GM18520 (cell line): ENCODE results near the gene CYB561A3.

Experiments used
- ATAC-seq: cut with Tn5 transposase; IDR thresholded peaks from one replicate; pipeline ENCODE4 v1.9.1; 2021; ENCODE audit not compliant: unreplicated experiment

Gene CYB561A3

DNA sequence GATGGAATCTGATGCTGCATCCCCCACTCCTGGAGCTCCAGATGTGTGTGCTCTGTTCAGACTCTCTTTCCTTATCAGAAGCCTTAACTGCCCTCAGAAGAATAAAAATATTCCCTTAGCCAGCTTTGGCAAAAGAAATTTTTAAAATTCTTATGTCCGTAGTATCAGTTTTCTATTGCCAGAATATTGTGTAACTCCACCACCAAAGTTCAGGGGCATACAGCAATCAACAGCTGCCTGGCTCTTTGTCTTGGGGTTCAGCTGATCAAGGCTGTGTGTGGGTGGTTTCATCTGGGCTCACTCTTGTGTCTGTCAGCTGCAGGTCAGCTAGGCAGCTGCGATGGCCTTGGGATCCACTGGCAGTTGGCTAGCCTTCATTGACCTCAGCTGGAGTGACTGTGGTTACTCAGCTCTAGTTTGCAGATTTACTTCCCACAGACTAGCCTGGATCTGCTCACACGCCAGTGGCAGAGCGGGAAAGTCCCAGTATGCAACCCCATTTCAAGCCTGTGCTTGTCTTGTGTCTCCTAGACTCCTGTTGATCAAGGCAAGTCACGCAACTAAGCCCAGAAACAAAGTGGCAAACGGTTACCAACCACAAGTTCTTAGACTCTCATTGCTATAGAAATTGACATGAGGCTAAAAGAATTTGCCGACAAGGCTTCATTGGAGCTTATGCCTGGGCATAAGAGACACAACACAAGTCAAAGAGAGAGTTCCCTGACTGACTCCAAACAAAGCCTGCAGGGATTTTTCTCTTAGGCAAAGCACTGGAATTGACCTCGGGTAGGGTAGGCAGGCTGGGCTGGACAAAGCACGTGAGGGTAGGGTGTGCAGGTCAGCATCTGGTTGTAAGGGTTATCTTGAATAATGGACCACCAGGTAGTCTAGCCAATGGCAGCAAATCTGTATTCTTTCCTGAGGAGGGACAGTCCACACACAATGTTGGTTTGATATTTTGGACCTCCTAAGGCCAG, 8.0 kb upstream of the CYB561A3 start:
- ATAC-seq: no peak

GRCh38 chr11:61368646-61369045, 7.0 kb upstream of the CYB561A3 start:
- no peak for ATAC-seq

DNA sequence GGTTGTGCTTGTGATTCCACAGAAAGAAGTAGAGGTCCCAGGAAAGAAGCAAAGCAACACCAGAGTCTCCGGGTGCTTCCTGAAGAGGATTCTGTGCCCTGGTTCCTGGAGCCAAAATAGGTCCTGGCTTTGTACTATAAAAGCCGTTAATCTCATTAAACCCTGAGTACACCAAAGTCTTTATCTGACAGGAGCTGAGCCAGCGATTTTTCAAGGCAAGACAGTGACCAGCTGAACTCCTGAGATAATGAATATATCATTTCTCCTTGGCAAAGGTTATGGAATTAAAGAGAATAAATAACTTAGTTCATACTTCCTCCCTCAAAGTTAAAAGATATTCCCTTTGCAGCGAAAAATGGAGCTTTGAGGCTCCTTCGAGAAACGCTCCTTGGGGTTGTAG, 5.7 kb upstream of the CYB561A3 start:
- ATAC-seq: no peak

DNA sequence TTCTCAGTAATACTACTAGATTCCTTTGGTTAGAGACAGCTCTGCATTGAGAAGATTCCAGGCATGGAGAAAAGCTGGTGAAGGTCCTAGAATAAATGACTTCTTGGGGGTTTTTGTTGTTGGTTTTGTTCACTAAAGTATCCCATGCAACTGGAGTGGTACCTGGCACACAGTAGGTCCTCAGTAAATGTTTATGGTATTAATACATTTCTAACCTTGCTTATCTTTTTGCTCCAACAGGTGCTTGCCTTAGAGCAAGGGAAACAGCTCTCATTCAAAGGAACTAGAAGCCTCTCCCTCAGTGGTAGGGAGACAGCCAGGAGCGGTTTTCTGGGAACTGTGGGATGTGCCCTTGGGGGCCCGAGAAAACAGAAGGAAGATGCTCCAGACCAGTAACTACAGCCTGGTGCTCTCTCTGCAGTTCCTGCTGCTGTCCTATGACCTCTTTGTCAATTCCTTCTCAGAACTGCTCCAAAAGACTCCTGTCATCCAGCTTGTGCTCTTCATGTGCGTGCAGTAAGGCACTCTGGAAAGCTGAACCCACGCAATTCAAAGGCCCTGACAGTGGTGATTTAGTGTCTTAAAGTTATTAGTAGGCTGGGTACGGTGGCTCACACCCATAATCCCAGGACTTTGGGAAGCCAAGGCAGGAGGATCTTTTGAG, 2.5 kb upstream of the CYB561A3 start:
- no peak for ATAC-seq

DNA sequence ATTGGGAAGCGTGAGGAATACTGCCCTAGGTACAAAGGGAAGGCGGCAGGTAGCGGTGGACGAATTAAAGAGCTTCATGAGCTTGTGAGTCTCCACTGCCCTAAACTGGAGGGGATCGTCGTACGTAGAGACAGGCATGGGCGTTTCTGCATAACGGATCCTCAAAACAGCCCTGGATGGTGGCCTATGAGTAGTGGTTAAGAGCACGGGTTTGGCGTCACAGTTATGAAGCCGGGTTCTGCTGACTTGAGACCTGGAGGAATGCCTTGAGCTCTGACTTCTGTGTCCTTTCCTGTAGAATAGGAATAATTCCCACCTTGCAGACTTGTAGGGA, 827 bp upstream of the CYB561A3 start:
- no peak for ATAC-seq

DNA sequence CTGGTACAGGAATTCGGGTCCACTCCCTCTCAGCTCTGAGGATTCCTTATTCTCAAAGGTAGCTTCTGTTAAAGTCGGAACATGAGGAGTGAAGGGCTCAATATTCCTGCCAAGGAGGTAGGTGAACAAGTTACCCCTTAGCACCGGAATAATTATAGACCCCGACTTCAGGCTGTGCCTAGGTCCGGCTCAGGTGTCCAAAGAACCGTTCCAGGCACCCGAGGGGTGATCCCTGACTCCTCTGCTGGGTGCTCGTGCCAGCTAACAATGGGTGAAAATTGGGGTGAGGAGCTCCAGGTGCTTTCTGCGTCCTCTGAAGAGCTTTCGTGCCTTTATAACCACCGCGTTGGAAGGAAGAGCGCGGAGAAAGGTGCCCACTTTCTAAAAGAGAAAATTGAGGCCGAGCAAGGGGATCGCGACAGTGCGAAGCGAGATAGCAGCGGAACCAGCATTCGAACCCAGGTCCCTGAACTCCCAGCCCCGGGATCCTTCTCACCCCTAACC, 393 bp downstream of the CYB561A3 start:
- ATAC-seq: no peak

- ATAC-seq: no peak
Observed at GRCh38 chr11:61359516-61359915, 2.2 kb downstream of the CYB561A3 start.

DNA sequence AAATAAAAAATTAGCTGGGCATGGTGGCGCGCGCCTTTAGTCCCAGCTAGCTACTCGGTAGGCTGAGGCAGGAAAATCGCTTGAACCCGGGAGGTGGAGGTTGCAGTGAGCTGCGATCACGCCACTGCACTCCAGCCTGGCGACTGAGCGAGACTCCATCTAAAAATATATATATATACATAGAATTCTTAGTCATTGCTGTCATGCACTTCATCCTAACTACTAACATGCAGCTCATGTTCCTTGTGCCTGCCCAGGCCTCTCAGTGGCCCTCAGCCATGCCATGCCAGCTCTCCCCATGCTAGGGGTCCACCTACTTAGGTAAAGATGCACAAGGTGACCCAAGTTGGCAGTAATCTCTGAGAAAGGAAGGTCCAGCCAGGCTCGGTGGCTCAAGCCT, 3.1 kb downstream of the CYB561A3 start:
- ATAC-seq: no peak

DNA sequence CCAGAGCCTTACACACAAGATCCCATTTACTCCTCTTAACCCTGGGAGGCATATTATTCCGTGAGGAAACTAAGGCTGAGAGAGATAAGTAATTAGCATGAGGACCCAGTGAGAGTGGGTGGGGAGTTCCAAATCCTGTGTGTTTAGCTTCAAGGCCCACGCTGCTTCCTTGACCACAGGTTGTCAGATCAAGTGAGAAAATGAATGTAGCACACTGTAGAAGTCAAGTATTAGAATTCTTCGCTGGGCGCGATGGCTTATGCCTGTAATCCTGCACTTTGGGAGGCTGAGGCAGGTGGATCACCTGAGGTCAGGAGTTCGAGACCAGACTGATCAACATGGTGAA, 3.8 kb downstream of the CYB561A3 start:
- ATAC-seq: no peak

GRCh38 chr11:61357233-61357893, 4.3 kb downstream of the CYB561A3 start:
- ATAC-seq: peak; percentile 25

GRCh38 chr11:61356706-61357105, 5.0 kb downstream of the CYB561A3 start:
- ATAC-seq: no peak

DNA sequence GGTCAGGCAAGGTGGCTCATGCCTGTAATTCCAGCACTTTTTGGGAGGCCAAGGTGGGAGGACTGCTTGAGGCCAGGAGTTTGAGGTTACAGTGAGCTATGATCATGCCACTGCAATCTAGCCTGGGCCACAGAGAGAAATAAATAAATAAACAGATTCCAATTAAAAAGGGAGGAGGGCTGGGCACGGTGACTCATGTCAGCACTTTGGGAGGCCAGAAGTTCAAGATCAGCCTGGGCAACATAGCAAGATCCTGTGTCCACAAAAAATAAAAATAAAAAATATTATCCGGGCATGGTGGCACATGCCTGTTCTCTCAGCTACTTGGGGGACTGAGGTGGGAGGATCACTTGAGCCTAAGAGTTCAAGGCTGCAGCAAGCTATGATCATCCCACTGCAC, 7.5 kb downstream of the CYB561A3 start:
- ATAC-seq: no peak

DNA sequence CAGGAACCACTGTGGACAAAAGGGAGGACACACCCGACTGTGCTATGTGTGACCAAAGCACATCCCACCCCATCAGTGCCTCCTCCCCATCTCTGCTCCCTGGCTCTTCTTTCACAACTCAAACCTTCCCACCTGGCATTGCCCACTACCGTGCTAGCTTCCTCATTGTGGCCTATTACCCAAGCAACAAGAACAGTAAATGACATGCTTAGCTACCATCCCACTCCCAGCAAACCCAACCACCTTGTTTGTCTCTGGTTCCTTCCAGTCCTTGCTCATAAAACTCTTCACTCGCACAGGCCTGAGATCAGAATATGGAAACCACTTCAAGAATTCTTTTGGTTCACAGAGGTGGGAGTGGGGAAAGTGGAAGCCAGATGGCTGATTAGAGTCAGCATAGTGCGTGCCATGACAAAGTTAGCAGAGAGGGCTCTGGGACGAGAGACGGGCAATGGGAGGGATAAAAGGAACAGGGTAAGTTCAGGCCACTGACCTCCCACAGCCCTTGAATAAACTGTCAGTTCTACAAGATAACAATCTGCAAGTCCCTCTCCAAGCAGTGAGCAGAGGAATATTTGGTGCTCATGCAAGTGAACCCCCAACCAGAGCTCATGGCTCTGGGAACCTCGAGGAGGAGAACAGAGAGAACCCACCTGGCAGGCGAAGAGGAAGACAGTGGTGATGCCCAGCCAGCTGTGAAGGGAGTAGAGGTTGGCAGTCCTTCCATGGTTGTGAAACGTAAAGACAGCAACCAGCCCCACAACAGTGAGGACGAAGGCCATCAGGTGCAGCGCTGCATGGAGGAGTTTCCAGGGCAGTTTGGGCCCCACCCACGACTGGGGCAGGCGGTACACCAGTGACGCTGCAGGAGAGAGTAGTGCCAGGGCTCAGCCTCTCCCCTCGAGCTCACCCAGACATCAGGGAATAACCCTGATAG, 8.3 kb downstream of the CYB561A3 start:
- no peak for ATAC-seq

- no peak for ATAC-seq
Observed at GRCh38 chr11:61352038-61352437, 9.6 kb downstream of the CYB561A3 start.

DNA sequence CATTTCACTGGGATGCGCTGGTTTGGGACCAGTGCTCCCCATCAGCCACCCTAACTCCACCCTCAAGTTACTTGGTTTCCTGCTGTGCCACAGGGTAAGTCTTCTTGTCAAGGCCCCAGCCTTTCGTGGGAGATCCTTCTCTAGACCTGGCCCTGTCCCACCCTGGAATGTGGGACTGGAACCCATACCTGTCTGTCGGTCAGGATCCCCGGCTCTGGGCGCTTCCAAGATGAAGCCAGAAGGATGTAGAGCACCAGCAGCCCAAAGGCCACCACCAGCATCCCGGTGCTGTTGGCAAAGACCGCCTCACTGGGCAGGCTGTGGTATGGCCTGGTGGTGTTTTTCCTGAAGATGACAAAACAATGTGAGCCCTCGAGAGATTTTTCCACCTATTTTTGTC, 10.9 kb downstream of the CYB561A3 start:
- no peak for ATAC-seq

DNA sequence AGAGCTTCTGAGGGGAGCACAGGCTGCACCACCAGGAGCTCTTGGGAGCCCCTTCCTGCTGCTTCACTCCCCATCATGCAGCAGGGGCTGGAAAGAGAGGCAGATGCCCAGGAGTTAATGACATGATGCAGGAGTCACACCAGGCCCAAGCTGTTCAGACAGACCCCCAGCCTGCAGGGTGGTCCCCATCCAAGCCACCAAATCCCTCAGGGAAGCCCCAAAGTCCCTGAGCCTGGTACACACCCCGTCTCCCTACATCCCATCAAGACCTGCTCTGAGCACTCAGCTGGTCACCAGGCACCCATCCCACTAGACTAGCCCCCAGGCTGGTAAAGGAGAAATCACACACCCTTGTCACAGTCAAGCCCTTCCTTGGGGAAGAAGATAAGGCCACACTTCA, 11.3 kb downstream of the CYB561A3 start:
- ATAC-seq: no peak

- ATAC-seq: no peak
Observed at GRCh38 chr11:61349916-61350315, 11.8 kb downstream of the CYB561A3 start.

GRCh38 chr11:61349189-61349751, 12.4 kb downstream of the CYB561A3 start:
- no peak for ATAC-seq

DNA sequence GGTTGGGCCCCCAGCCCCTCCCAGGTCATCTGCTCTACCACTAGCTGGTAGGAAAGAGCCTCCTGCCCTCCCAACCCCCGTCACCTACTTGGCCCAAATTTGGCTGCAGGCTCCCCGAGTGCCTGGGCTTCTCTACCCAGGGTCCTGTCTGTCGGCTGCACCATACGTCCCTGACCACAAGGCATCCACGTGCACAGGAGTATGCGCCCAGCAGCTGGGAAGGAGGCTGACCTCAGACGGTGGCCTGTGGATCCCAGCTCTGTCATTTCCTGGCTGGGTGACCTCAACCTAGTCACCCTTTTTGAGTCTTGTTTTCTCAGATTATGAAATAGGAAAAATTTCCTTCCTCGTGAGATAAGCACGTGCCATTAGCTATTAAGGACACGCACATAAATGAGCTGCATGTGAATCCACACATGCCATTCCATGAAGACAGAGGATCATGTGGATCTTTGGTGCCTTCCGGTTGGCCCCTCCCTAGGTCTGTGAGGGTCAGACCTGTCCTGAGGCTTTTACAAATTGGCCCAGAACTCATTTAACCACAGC, 13.7 kb downstream of the CYB561A3 start:
- ATAC-seq: no peak
